ENCODE results near the gene TIGD3.

Gene TIGD3

DNA sequence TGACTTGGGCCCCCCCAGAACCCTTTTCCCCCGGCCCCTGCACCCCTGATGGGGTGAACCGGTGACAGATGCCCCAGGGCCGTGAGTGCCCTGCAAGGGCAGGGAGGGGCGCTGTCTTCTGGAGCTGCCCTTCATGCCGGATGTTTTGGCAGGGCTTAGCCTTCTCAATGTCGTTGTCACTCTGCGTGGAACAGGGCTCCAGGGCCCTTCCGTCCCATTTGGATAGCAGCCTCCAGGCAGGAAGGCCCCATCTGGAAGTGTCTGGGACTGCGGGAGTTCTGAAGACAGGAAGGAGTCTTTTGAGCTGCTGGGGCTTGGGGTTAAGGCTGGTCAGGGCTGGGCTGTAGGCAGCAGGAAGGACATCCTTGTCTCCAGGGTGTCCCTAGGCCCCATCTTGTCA, 36.4 kb downstream of the TIGD3 start:
- no peak for DNase-seq

DNA sequence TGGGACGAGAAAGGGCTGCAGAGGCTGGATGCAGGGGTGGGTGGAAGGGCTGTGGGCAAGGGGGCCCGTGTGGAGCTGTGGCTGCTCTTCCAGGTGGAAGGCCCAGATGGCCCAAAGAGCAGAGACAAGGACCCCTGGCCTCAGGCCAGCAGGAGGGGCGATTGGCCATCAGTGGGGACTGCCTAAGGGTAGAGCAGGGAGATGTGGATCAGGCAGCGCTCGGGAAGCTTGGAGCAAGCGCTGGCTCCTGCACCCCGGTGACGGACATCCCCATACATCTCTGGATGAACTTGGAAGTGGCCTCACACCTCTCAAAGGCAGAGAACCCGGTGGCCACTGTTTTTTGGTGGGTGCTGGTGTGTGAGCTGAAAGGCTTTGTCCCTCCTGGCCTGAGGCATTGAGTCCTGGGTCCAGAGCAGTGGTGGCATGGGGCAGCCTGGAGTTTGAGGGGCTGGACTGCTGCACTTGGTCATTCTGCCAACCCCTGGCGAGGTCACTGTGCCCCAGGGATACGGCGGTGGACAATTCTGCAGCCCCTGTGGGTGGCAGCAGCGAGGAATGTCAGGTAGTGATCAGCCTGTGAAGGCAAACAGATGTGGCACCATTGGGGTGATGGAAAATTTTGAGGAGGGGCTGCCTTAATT, 37.8 kb downstream of the TIGD3 start:
- no peak for DNase-seq

DNA sequence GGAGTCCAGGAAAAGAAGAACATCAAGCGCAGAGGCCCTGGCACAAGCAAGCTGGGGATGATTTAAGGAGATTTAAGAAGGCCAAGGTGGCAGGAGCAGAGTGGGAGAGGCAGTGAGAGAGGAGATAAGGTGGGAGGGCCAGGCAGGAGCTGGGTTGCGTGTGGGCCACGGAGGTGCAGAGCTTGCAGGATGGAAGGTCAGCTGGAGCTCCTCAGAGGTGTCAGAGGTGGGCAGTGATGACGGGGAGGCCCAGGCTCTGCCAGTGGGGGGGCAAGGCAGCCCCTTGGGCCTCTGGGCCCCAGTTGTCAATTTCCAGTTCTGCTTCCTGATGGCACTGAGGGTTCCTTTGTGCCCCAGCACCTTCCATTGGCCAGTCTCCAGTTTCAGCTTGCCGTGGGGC, 38.3 kb downstream of the TIGD3 start:
- no peak for DNase-seq

DNA sequence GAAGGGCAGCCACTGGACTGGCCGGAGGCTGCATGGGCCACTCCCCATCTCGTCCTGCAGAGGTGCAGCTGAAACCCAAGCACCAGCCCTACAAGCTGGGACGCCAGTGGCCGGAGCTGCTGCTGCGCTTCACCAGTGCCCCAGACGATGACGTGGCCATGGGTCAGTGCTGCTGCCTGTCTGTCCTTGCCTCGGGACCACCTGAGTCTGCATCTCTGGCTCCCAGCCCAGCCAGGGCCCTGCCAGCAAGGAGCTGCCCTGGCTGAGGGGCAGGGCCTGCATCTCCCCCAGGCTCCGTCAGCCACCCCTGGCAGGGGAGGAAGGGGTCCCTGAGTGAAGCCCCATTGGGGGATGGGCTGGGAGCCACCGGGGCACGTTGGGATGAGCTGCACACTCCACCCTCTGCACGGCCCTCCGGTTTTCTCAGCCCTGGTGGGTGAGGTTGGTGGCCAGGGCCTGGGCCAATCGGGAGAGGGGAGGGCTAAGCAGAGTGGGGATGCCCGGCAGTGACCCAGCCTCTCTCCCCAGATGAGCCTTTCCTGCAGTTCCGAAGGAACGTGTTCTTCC, 39.0 kb downstream of the TIGD3 start:
- no peak for DNase-seq

DNA sequence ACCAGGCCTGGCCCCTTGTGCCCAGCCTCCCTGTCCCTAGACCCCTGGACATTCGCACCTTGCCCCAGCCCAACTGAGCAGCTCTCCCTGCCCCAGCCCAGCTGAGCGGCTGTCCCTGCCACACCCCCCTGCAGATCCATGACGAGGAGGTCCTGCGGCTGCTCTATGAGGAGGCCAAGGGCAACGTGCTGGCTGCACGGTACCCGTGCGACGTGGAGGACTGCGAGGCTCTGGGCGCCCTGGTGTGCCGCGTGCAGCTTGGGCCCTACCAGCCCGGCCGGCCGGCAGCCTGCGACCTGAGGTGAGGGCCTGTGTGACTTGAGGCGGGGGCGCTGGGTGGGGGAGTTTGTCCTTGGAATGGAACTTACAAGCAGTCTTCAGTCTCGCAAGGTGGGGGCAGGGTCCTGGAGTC, 39.6 kb downstream of the TIGD3 start:
- no peak for DNase-seq

DNA sequence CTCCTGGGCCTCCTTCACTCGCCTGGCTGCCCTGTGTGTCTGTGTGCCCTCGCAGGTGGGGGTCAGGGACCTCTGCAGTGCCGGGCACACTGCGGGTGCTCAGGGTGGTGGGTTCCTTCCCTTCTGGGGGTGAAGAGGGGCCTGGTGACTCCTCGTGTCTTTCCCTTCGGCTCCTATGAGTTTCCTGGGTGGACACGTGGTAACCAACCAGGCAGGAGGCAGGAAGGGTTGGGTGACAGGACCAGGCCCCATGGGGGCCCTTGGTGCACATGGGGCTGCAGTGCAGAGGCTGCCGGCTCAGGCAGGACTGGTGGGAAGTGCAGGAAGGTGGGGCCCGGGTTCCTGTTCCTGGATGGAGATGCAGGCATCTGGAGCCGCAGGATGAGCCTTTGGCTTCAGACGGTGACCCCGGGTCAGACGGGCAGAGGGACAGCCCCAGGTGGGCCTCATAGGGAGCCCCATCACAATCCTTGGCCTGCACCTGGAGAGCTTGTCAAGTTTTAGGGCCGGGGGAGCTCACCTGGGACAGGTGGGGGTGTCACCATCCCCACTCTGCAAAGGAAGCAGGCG, 41.5 kb downstream of the TIGD3 start:
- no peak for DNase-seq

DNA sequence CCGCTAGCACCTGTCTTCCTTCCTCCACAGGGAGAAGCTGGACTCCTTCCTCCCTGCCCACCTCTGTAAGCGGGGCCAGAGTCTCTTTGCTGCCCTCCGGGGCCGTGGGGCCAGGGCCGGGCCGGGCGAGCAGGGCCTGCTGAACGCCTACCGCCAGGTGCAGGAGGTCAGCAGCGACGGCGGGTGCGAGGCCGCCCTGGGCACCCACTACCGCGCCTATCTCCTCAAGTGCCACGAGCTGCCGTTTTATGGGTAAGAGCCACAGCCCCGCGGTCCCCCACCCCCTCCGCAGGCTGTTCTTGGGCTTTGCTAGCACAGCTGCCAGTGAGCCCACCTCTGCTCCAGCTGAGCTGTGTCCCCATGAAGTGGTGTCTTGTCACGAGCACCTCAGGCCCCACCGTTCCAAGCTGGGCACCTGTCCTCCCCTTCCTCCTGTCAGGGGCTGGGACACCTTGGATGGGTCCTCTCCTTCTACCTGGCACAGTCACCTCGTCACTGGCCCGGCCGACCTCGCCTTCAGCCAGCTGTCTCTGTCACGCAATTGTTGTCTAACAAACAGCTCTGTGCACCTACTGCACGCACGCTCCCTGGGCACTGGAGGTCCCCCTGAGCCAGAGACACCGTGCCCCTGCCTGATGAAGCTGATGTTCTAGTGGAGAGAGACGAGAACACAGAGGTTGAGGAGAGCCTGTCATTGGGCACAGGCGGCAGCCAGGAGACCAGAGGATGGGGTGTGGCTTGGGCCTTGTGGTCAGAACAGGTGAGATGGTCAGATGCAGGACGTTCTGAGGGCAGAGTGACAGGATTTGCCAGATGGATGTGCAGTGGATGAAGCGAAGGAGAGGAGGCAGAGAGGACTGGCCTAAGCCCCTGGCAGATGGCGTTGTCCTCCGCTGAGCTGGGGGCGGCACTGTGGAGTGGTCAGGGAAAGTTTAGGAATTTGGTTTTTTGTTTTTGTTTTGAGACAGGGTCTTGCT, 42.5 kb downstream of the TIGD3 start:
- DNase-seq = no peak

DNA sequence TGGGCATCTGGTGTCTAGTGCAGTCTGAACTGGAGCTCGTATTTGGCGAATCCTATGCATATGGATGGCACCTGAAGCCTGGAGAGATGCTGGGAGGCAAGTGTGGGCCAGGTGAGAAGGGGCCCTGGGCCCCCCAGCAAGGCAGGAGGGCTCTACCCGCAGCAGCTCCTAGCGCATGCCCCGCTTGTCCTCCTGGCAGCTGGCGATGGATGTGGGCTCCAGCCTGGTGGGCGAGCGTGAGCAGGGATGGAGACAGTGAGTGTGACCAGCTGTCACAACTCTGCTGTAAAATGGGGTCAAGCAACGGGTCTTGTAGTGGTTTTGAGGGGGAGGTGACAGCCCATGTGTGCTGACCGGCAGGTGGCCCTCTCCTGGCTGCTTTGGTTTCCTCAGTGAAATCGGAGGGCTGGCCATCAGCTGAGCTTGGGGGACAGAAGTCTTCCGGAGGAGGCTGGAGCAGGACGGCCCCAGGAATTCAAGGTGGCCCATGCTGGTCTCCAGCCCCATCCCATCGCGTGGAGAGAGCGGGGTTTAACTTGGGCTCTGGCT, 43.9 kb downstream of the TIGD3 start:
- no peak for DNase-seq

DNA sequence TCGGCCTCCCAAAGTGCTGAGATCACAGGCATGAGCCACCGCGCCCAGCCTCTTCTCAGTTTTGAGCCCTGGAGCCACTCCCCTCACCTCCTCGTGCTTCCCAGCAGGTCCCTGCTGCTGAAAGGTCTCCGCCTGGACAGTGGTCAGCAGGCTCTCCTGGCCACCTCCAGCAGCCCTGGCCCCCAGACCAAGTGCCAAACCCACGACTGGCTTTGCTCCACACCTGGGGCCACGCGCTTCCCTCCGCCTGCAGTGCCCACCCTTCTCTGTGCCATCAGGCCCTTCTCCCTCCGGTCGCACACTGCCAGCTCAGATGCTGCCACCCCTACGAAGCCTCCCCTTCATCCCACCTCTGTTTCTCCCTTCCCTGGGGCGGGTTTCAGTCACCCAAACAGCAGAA, 44.7 kb downstream of the TIGD3 start:
- no peak for DNase-seq

DNA sequence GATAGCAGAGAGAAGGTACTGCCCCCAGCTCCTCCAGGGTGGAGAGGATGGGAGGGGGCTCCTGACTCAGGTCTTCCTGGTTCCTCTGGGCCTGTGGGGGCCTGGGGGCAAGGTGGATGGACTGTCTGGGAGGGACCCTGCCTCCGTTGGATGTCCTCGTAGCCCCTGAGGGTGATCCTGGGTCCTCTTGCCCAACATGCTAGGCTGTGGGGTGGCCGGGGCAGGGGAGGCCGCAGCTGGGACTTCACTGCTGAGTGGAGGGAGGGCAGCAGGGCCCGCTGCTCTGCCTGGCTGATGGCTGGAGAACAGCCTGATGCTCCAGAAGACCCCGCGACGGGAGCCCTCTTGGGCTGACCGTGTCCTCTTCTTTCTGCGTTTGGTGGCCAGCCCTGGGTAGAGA, 45.3 kb downstream of the TIGD3 start:
- DNase-seq = no peak

DNA sequence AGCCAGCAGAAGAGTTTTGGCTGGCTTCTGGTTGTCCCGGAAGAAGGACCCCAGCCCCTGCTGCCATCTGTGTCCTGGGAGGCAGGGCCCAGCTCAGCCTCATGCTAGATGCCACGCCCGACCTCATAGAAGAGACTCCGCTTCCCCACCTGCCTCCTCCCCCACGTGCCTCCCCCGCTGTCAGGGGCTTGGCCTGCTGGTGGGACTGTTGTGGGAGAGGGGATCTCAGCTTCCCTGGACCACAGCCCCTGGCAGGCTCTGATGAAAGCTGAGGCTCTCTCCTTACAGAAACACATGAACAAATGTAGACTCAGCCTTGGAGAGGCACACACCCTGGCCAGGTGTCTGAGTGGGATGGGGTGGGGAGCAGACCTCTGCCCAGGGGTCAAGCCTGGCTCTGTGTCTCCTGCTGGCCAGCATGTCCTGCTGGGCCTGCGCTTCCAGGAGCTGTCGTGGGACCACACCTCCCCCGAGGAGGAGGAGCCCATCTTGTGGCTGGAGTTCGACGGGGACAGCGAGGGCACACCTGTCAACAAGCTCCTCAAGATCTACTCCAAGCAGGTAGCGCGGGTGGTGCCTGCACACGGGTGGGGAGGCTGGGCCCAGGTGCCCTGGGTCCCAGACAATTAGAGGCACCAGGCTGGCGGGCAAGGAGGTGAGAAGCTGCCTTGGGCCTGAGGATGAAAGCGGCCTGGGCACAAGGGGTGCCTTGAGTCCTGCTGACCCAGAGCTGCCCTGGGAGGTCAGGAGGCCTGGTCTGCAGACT, 45.9 kb downstream of the TIGD3 start:
- no peak for DNase-seq

DNA sequence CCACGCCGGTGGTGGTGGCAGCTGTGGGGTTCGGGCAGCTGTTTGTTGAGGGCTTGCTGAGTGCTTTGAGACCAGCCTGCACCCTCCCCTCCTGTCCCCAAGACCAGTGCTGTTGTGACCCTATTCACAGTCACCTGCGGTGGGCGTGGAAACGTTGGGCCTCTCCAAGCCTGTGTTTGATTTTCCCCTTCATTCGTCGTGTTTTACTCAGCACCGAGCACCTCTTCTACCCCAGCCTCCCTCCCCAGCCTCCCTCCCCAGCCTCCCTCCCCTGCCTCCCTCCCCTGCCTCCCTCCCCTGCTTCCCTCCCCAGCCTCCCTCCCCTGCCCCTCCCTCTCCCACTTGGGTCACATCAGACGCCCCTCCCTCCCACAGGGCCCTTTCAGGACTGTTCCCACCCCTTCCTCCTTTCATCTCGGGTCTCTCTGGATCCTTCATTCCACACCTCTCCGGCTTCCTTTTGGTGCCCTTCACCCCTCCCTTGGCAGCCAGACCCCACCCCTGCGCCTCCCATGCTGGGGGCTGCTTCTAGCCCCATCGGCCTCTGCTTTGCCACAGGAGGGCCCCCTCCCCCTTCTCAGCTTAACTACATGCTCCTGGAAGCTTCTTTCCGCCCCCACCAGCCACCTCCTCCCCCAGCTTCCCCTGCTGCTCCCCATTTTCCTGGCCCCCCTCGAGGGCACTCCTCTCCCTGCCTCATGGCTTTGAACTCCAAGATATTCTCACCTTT, 46.7 kb downstream of the TIGD3 start:
- no peak for DNase-seq

DNA sequence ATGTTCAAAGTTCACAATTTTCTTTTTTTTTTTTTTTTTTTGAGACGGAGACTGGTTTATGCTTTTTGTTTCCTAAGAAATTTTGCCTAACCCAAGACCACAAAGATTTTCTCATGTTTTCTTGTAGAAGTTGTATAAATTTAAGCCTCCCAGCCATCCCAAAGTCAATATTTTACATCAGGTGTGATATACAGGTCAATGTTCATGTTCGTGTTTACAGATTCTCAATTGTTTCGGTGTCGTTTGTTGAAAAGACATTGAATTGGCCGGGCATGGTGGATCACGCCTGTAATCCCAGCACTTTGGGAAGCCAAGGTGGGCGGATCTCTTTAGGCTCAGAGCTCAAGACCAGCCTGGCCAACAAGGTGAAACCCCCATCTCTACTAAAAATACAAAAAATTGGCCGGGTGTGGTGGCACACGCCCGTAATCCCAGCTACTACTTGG, 47.3 kb downstream of the TIGD3 start:
- DNase-seq = no peak

DNA sequence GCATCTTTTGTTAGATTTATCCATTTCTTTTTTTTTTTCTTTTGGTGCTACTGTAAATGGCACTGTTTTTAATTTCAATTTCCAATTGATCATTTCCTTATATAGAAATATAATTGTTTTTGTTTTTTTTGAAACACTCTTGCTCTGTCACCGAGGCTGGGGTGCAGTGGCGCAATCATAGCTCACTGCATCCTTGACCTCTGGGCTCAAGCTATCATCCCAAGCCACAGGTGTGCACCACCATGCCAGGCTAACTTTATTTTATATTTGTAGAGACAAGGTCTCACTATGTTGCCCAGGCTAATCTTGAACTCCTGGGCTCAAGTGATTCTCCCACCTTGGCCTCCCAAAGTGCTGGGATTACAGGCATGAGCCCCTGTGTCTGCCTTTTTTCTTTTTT, 48.2 kb downstream of the TIGD3 start:
- DNase-seq = no peak

DNA sequence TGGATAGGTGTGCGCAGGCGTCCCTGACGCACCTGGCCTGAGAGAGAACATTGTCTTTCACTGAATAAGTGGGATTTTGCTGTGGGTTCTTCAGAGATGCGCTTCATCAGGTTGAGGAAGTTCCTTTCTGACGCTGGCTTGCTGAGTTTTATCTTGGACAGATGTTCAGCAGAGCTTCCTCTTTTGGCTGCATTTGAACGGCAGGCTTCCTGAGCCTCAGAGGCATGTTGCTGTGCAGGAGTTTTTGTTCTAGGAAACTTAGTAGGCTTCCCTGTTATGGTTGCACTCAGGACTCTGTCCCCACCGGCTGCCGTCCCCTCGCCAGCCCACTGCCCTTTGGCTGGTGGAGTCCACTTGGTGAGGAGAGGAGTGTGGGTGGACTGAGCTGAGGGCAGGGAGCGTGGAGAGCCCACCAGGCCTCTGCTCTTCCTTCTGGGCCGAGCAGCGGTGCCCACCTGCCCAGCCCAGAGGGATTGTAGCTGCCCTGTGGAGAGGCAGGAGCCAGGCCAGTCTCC, 49.1 kb downstream of the TIGD3 start:
- DNase-seq = no peak

DNA sequence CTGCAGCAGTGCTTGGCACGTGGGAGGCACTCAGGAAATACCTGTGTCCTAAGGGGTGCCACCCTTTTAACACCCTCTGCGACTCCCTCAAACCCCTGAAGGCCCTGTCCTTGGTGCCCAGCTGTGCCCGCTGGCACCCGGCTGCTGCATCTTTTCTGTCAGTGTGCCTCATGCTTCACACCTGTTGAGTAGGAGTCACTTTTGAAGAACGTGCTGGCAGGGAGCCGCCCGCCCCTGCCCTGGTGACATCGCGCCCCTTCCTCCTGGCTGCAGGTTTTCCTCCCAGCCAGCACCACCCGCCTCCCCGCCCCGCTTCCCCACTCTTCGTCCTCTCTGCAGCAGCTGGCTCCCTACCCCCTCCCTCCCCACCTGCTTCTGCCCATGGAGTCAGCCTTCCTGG, 49.7 kb downstream of the TIGD3 start:
- DNase-seq = no peak

DNA sequence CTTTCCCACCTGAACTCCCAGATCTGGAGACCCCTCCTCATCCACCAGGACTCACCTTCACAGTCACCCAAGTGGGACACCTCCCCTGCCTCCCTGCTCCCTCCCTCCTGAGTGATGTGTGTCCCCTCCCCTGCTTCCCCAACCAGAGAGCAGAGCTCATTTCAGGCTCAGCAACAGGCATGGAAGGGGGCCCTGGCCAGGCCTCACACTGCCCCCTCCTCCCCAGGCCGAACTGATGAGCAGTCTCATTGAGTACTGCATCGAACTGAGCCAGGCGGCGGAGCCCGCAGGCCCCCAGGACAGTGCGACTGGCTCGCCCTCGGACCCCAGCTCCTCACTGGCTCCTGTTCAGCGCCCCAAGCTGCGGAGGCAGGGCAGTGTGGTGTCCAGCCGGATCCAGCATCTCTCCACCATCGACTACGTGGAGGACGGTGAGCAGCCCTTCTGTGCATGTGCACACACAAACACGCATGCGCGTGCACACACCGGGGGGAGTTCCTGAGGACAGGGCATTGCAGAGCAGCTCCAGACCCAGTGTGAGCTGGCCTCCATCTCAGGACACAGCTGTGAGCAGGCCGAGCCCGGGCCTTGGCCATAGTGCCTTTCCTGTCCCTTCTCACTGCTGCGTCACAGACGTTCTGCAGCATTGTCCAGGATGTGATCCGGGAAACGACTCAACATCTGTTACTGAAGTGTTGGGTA, 50.2 kb downstream of the TIGD3 start:
- DNase-seq = no peak
